HG03571 (cell line): ENCODE data around the gene PIR.

Experiments used
- ATAC-seq: cut with Tn5 transposase; IDR thresholded peaks from one replicate; pipeline ENCODE4 v1.9.1; 2021; ENCODE audit not compliant: unreplicated experiment

PIR gene

GRCh38 chrX:15418707-15419181, 74.4 kb downstream of the PIR start:
- no peak for ATAC-seq

GRCh38 chrX:15418041-15418706, 75.0 kb downstream of the PIR start:
- ATAC-seq, result no peak

GRCh38 chrX:15416133-15416993, 76.8 kb downstream of the PIR start:
- no peak for ATAC-seq

- ATAC-seq, result no peak
Observed at GRCh38 chrX:15413101-15413500, 80.0 kb downstream of the PIR start.

GRCh38 chrX:15410947-15411346, 82.2 kb downstream of the PIR start:
- no peak for ATAC-seq

- ATAC-seq, result no peak
Observed at GRCh38 chrX:15410430-15410829, 82.7 kb downstream of the PIR start.

- no peak for ATAC-seq
Observed at GRCh38 chrX:15405846-15406245, 87.3 kb downstream of the PIR start.

- ATAC-seq, result no peak
Observed at GRCh38 chrX:15404401-15405096, 88.6 kb downstream of the PIR start.

- no peak for ATAC-seq
Observed at GRCh38 chrX:15401378-15401777, 91.8 kb downstream of the PIR start.

GRCh38 chrX:15399962-15400391, 93.2 kb downstream of the PIR start:
- ATAC-seq, result no peak

- no peak for ATAC-seq
Observed at GRCh38 chrX:15398874-15399273, 94.3 kb downstream of the PIR start.

GRCh38 chrX:15395789-15396188, 97.3 kb downstream of the PIR start:
- ATAC-seq, result no peak

- ATAC-seq, result no peak
Observed at GRCh38 chrX:15391850-15392249, 101.3 kb downstream of the PIR start.

- ATAC-seq, result no peak
Observed at GRCh38 chrX:15384304-15384703, 108.8 kb downstream of the PIR start, which contains the start of gene VEGFD. VEGFD (minus strand) TSS chrX:15384413; CDS start chrX:15383946, 467 bp downstream.

GRCh38 chrX:15382813-15383212, 110.3 kb downstream of the PIR start:
- ATAC-seq, result no peak

GRCh38 chrX:15376956-15377355, 116.2 kb downstream of the PIR start:
- ATAC-seq, result no peak

- ATAC-seq, result no peak
Observed at GRCh38 chrX:15373976-15374375, 119.2 kb downstream of the PIR start.

GRCh38 chrX:15366506-15367352, 126.4 kb downstream of the PIR start:
- no peak for ATAC-seq

- ATAC-seq, result no peak
Observed at GRCh38 chrX:15359701-15360100, 133.4 kb downstream of the PIR start.

- ATAC-seq, result no peak
Observed at GRCh38 chrX:15358533-15358932, 134.6 kb downstream of the PIR start.

- ATAC-seq, result no peak
Observed at GRCh38 chrX:15356444-15356843, 136.7 kb downstream of the PIR start.
